Chondrocyte (in vitro differentiated cells): ENCODE data around the gene DISC1. TPM values are rescaled to one million over a fixed set of nuclear protein-coding genes. Genes with fewer than 3 reads are reported as not detected.
"Not testable (repeated sequence)": the region's sequence is repeated elsewhere in the genome, so short reads cannot be mapped to it uniquely, and the experiment has no call there.

Source experiments
- DNase-seq: peaks from one replicate; pipeline ENCODE4 v3.0.0; 2021; ENCODE audit warnings: mixed read lengths, low spot score
- H3K27ac Mint-ChIP-seq: one replicate; pipeline ENCODE4 v1.8.0; 2021; ENCODE audit warnings: mild to moderate bottlenecking, moderate library complexity, mixed read lengths; ENCODE audit not compliant: unreplicated experiment
- H3K27me3 Mint-ChIP-seq: 2 replicates; pipeline ENCODE4 v1.8.0; 2021; ENCODE audit warnings: low read depth, mixed read lengths
- H3K36me3 Mint-ChIP-seq: 2 replicates; pipeline ENCODE4 v1.8.0; 2021; ENCODE audit warnings: low read depth, mixed read lengths
- H3K4me1 Mint-ChIP-seq: 2 replicates; pipeline ENCODE4 v1.8.0; 2021; ENCODE audit warnings: low read depth, mild to moderate bottlenecking, mixed read lengths
- H3K4me3 Mint-ChIP-seq: one replicate; pipeline ENCODE4 v1.8.0; 2021; ENCODE audit warnings: mild to moderate bottlenecking, moderate library complexity, mixed read lengths; ENCODE audit not compliant: unreplicated experiment
- H3K9me3 Mint-ChIP-seq: 2 replicates; pipeline ENCODE4 v1.8.0; 2021; ENCODE audit warnings: low read depth, mixed read lengths
- total RNA-seq: library from RNA; stranded (reverse); gene quantifications from 3 replicates; pipeline ENCODE4 v1.2.1, GENCODE V29; 2021
- TF ChIP-seq, protein P1 (sequence below): fragments of 200-600 bp; sonication (generic); IDR thresholded peaks from 2 replicates; pipeline ENCODE4 v1.5.0; 2021; ENCODE audit warnings: antibody characterized with exemption, mild to moderate bottlenecking, moderate library complexity

The DISC1 gene
- total RNA-seq, 1 donor from 2014 or later, result 5.0 TPM

DNA sequence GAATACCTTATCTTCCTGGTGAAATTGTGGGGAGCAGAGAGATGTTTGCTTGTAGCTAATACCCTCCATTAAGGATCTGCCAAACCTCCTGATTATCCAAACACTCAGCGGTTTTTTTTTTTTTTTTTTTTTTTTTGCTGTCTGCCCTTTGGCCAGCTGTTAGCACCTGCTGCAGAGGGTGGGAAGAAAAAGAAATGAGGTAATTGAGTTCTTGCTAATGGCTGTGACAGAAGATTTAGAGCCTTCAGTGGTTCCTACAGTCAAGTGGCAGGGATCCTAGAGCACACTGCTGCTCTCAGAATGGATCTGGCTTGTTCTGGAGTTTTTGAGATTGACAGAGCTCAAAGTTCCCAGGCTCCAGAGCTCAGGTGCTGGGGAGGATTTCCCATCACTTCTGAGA lies 342.5 kb downstream of the DISC1 start:
- H3K27me3 Mint-ChIP-seq, result no peaks in the 10 kb centered on the region
- H3K4me1 Mint-ChIP-seq, result peaks cover 24% of the 10 kb centered on the region
- no peaks in the 10 kb centered on the region for H3K9me3 Mint-ChIP-seq
- no peaks in the 10 kb centered on the region for H3K36me3 Mint-ChIP-seq
- TF ChIP-seq, protein P1, sequence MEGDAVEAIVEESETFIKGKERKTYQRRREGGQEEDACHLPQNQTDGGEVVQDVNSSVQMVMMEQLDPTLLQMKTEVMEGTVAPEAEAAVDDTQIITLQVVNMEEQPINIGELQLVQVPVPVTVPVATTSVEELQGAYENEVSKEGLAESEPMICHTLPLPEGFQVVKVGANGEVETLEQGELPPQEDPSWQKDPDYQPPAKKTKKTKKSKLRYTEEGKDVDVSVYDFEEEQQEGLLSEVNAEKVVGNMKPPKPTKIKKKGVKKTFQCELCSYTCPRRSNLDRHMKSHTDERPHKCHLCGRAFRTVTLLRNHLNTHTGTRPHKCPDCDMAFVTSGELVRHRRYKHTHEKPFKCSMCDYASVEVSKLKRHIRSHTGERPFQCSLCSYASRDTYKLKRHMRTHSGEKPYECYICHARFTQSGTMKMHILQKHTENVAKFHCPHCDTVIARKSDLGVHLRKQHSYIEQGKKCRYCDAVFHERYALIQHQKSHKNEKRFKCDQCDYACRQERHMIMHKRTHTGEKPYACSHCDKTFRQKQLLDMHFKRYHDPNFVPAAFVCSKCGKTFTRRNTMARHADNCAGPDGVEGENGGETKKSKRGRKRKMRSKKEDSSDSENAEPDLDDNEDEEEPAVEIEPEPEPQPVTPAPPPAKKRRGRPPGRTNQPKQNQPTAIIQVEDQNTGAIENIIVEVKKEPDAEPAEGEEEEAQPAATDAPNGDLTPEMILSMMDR, result no peak
- no peak for DNase-seq
- no peak overlapping the region for H3K27ac Mint-ChIP-seq
- H3K4me3 Mint-ChIP-seq, result no peak overlapping the region

DNA sequence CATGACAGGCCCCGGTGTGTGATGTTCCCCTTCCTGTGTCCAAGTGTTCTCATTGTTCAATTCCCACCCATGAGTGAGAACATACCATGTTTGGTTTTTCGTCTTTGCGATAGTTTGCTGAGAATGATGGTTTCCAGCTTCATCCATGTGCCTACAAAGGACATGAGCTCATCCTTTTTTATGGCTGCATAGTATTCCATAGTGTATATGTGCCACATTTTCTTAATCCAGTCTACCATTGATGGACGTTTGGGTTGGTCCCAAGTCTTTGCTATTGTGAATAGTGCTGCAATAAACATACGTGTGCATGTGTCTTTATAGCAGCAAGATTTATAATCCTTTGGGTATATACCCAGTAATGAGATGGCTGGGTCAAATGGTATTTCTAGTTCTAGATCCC lies 343.2 kb downstream of the DISC1 start:
- not testable (repeated sequence) for H3K27ac Mint-ChIP-seq, DNase-seq, H3K9me3 Mint-ChIP-seq, H3K36me3 Mint-ChIP-seq, H3K27me3 Mint-ChIP-seq, H3K4me3 Mint-ChIP-seq
- peaks cover 25% of the 10 kb centered on the region for H3K4me1 Mint-ChIP-seq

DNA sequence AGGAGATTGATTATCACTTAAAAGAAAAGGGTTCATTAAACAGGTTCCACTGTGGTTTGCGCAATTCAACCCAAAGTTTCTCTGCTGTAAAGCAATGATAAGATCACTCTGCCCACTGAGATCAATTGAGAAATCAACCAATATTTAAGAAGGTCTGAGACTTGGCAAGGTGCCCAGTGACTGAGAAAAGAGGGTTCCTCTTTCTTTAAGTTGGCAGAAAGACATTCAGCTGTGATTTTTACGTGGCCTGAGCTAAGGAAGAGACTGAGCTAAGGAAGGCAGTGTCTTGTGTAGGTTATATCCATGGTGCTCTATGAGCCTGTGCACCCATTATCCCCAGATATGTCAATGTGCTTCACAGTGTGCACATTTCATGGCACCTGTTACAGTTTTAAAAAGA lies 344.1 kb downstream of the DISC1 start:
- TF ChIP-seq, protein P1, result no peak

DNA sequence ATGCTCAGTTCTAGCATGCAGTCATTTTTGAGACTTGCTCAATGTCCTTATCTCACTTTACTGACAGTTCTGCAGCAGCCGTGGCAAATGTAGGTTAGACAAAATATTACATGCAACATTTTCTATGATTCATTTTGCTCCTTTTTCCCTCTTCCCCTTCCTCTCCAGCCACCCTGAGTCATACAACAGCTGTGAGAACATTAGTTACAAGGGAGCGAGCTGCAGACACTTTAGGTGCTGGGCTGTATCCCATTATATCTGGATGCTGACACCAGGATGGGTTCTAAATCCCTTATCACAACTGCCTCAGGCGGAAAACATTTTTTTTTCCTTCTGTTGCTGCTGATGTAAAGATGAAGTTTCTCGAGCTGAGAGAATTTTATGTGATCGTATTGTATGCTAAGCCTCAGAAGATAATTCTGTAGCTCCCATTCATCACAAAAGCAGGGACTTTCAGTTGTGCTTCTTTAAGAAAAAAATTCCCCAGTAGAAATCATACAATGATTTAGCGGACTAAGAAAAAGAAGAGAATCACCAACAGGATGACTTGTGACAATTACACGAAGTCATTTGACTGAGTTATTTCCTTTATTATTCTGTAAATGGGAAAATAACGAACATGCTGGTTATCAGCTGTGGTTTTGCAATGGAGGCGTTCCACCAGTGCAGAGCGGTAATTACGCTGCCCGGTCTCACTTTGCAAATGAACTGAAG lies 345.0 kb downstream of the DISC1 start:
- Mint-ChIP-seq H3K27me3 (no peaks in the 10 kb centered on the region), H3K9me3 (no peaks in the 10 kb centered on the region), H3K36me3 (no peaks in the 10 kb centered on the region), H3K27ac (peak overlapping the region; percentile 65), H3K4me3 (no peak overlapping the region), H3K4me1 (peaks cover 25% of the 10 kb centered on the region)
- no peak for DNase-seq
- TF ChIP-seq, protein P1, result no peak

More for the DNA sequence above, 344.1 kb downstream of the DISC1 start:
- DNase-seq, result no peak
- Mint-ChIP-seq H3K4me1 (peaks cover 25% of the 10 kb centered on the region), H3K4me3 (no peak overlapping the region), H3K36me3 (no peaks in the 10 kb centered on the region), H3K9me3 (no peaks in the 10 kb centered on the region), H3K27me3 (no peaks in the 10 kb centered on the region), H3K27ac (no peak overlapping the region)

DNA sequence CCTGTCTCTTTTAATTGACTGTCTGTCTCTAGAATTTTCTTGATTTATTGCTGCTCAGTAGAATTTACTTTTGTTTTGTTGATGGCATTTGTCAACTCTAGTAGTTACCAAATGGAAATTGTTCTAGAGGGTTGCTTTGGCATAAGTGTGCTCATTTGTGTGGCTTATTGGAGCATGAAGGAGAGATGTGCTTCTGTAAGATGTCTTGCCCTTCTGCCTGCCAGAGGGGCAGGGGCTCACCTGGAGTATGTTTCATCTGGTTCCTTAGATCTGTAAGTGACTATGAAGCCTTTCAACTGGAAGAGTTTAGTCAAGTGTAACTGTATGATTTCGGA lies 345.5 kb downstream of the DISC1 start:
- H3K27ac Mint-ChIP-seq, result no peak overlapping the region
- no peaks in the 10 kb centered on the region for H3K27me3 Mint-ChIP-seq
- TF ChIP-seq, protein P1, result no peak
- peaks cover under 1% of the 10 kb centered on the region for H3K9me3 Mint-ChIP-seq
- no peak overlapping the region for H3K4me3 Mint-ChIP-seq
- no peak for DNase-seq
- H3K36me3 Mint-ChIP-seq, result no peaks in the 10 kb centered on the region
- H3K4me1 Mint-ChIP-seq, result peaks cover 25% of the 10 kb centered on the region

DNA sequence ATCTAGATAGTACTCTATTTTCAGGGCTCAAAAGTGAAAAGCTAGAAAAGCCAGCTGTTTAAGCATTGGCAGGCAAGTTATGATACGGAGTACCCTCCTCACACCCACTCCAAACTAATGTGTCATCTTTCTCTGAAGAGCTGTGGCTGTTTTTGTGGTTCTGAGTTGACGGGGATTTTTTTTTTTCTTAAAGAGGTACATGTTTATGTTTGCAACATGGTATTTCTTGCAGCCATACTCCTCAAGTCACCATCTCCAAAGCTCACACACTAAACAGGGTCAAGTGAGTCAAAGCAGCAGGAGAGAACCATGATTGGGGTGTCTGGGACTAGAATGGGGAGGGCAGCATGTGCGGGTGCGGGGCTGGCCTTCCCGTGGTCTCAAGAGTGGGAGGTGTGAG lies 347.2 kb downstream of the DISC1 start:
- H3K4me1 Mint-ChIP-seq, result peaks cover 25% of the 10 kb centered on the region
- peaks cover 10% of the 10 kb centered on the region for H3K9me3 Mint-ChIP-seq
- TF ChIP-seq, protein P1, result no peak
- no peaks in the 10 kb centered on the region for H3K27me3 Mint-ChIP-seq
- H3K4me3 Mint-ChIP-seq, result no peak overlapping the region
- H3K27ac Mint-ChIP-seq, result no peak overlapping the region
- no peak for DNase-seq
- H3K36me3 Mint-ChIP-seq, result peaks cover 3% of the 10 kb centered on the region
